OCI-M2 (cell line): Measurements from ENCODE around the gene BCL7B.
"Not testable (repeated sequence)": the region's sequence is repeated elsewhere in the genome, so short reads cannot be mapped to it uniquely, and the experiment has no call there.

Source experiments
- DNase-seq: peaks from one replicate; lab custom pipeline; 2025; ENCODE audit not compliant: unreplicated experiment; lab: John Stamatoyannopoulos, UW

BCL7B gene

DNA sequence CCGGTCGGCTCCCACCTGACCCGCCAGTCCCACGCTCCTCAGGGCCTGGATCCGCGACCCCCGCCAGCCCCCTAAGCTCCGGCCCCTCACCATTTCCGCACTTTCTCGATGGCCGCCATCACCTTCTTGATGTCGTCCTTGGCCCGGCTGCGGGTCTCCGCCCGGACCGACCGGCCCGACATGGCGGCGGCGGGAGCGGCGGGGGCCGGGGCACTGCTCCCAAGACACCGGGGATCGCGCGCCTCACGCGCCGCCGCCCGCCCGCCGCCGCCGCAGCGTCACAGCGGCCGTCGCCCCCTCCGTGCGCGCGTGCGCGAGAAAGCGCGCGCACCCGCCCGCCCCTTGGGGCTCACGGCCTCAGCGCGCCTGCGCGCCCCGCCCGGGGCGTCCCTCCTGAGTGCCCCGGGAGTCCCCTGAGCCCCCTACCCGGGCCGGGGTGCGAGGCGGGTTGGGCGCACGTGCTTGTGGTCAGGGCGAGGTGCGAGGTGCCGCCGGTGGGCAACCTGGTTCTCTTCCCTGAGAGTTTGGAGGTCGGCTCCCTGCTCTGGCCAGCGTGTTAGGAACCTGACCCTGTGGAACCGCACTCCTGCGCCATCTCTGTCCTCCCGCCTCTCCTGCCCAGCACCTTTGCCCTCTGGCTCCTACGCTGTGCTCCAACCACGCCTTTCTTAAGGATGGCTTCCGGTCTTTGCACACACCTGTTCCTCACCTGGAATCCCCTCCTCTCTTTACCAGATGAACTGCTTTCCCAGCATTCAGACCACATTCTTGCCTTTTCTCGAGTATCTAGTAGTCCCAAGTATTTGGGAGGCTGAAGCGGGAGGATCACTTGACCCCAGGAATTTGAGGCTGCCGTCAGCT lies at the start of gene BCL7B:
TSS of gene BCL7B (minus strand) at position 294 of the 861 bp plus-strand sequence. CDS start at position 182, 112 bp downstream.
- no peak for DNase-seq

- DNase-seq, result no peak
Observed at GRCh38 chr7:73605601-73606220, 48.2 kb upstream of the BCL7B start.

GRCh38 chr7:73602721-73603651 lies 45.5 kb upstream of the BCL7B start:
- no peak for DNase-seq

GRCh38 chr7:73599916-73600315 lies 42.4 kb upstream of the BCL7B start:
- DNase-seq, result no peak

- no peak for DNase-seq
Observed at GRCh38 chr7:73599151-73599882, 41.8 kb upstream of the BCL7B start.

DNA sequence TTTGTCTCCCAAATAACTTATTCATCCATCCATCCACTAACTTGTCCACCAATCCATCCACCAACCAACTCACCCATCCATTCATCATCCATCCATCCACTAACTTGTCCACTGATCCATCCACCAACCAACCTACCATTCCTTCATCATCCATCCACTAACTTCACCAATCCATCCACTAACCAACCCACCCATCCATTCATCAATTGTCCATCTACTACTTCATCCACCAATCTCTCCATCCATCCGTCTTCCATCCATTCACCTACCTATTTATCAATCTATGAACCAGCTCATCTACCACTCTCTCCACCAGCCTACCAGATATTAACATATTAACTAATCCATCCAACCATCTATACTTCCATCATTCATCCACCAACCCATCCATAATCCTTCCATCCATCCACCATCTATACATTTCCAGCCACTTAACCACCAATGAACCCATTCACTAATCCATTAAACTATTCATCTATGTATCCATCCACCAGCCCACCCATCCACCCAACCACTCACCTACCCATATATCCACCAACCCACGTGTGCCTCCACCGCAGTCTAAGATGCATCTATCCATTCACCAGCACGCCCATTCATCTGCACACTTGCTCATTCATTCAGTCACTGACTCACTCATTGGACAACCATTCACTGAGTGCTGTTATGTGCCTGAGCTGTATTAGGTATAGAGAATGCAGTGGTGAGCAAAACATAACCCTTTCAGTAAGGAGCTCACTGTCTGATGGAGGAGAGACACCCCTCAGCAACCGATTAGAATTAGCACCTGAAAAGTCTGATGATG lies 40.7 kb upstream of the BCL7B start:
- DNase-seq, result no peak

GRCh38 chr7:73596191-73597065 lies 38.9 kb upstream of the BCL7B start:
- no peak for DNase-seq

DNA sequence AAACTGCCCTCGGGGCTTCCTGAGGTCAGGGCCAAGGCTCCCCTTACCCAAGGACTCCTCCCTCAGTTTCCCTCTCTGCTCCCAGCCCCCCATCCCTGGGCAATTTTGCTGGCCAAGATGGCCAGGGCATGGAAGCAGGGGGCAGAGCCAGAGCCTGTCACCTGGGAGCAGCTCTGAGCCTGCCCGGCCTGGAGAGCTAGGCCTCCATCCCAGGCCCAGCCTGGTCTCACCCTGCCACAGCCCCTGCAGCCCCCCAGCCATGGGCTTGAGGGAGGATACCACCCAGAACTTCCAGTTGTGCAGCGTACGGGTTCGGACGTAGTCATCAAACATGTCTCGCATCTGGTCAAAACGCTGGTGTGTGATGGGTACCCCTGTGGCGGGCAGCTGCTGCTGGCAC lies 37.9 kb upstream of the BCL7B start:
- DNase-seq, result no peak

DNA sequence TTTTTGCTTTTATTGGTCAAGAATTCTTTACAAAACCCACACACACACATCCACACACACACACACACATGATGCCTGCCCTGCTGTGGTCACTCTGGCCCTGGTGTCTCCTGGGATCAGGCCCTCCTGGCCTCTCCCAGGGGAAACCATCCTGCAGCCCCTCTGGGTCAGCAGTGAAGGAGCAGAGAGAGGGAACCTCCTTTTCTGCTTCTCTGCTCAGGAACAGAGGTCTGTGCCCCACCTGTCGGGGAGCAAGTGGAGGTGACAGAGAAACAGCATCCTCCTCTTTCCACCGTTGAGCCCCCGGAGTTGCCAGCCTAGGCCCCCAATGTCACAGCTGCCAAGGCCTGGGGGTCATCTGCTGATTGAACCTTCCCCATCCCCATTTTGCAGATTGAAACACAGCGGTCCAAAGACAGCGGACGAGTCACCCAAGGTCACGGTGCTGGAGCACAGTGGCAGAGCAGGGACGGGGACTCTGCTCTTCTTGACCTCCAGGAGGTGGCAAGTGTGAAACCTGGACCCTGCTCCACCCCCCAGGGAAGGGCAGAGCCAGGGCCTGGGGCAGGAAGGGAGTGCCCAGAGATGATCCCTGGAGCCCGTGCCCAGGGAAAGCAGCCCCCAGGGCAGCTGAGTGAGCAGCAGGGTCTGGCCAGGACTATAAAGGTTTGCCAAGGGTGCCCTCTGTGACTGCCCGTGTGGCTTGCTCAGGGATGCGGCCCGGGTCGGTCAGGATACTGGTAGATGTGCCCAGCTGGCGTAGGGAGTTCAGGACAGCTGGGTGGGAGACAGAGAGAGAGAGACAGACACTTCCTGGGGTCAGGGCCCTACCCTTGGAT lies 35.9 kb upstream of the BCL7B start:
- no peak for DNase-seq

- no peak for DNase-seq
Observed at GRCh38 chr7:73586911-73587310, 29.4 kb upstream of the BCL7B start.

- no peak for DNase-seq
Observed at GRCh38 chr7:73585196-73585595, 27.7 kb upstream of the BCL7B start.

DNA sequence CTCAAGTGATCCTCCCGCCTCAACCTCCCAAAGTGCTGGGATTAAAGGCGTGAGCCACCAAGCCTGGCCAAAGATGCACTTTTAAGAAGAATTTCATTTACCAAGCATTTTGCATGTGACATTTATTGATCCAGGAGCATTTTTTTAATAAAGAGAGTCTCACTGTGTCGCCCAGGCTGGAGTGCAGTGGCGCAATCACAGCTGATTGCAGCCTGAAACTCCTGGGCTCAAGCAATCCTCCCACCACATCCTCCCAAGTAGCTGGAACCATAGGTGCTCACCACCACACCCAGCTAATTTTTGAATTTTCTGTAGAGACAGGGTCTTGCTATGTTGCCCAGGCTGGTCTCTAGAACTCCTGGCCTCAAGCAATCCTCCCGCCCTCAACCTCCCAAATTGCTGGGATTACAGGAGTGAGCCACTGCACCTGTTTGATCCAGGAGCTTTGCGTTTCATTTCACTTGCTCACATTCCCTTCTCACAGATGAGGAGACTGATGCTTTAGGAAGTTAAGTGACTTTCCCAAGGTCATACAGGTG lies 25.2 kb upstream of the BCL7B start:
- no peak for DNase-seq

DNA sequence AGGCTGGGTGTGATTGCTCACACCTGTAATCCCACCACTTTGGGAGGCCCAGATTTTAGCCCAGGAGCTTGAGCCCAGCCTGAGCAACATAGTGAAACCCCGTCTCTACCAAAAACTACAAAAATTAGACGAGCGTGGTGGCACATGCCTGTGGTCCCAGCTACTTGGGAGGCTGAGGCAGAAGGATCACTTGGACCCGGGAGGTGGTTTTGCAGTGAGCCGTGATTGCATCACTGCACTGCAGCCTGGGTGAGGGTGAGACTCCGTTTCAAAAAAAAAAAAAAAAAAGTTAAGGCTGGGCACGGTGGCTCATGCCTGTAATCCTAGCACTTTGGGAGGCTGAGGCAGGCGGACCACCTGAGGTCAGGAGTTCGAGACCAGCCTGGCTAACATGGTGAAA lies 23.5 kb upstream of the BCL7B start:
- not testable (repeated sequence) for DNase-seq

DNA sequence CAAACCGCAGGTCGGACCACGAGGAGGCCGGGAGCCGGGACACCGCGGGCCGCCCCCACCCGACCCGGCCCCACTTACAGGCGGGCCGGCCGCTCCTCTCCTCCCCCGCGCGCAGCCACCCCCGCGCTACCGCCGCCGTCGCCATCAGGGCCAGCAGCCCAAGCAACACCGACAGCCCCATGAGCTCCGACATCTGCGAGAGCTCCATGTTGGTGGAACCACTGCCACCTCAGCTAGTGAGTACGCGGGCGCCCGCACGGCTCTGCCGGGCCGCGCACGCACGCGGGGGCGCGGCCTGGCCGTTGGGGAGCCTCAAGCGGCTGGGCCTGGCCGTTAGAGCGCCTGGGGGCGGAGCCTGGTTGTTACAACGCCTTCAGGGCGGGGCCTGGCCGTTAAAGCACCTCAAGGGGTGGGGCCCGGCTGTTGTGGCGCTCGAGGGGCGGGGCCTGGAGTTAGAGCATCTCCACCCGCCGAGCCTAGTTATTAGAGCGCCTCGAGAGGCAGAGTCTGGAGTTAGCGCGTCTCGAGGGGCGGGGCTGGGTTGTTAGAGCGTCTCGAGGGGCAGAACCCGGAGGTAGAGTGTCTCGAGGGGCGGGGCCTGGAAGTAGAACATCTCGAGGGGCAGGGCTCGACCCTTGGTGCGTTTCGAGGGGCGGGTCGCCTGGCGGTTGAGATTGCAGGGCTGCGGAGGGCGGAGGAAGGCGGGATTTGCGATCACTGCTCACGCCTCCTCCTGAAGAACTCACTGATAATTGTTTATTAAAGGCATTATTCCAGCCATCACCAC lies 21.0 kb upstream of the BCL7B start, which contains the start of gene TBL2:
TSS of gene TBL2 (minus strand) at position 238 of the 787 bp plus-strand sequence. CDS start at position 208, 30 bp downstream.
- peak; percentile 86 for DNase-seq

DNA sequence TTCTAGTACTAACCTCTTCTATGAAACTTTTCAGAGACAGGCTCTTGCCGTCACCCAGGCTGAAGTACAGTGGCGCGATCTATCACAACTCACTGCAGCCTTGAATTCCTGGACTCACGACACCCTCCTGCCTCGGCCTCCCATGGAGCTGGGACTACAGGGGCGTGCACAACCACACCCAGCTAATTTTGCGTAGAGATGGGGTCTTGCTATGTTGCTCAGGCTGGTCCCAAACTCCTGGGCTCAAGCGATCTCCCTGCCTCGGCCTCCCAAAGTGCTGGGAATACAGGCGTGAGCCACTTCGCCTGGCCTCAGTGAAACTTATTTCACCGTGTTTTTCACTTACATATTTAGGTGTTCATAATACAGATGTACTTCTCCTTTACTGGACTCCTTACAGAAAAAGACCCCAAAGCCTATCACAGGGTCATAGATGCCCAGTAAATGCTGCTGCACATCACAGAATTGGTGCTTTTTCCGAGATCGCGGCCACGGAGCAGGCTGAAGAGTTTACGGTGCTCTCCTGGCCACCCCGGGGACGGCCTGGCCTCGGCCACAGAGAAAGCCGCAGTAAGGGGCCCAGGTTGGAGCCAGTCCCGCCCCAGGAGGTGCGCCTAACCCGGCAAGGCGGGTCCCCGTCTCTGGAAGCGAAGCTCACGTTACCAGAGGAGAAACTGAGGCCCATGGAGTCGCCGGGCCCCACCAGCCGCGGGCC lies 20.3 kb upstream of the BCL7B start:
- DNase-seq, result no peak

DNA sequence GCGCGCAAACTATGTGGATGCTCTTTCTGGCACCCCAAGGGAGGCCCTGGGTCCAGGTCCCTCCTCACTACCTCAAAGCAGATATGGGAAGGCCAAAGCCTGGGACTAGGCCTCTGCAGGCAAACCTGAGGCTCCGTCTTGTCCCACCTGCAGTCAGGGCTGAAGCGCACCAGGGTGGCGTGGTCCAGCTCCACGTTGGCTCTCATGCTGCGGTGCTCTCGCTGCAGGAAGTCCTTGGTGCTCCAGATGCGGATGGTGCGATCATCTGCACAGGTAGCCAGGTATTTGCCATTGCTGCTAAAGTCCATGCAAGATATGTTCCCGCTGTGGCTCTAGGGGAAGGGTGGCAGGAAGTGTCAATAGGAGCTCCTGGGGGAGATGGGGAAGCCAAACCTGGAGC lies 16.3 kb upstream of the BCL7B start:
- DNase-seq, result no peak
